NOMO-1 treated with DMSO at 0.1 percent for 48 hours (cell line): ENCODE results near the gene MSX1.

Experiments
- DNase-seq: peaks from one replicate; lab custom pipeline; 2025; ENCODE audit not compliant: unreplicated experiment; lab: John Stamatoyannopoulos, UW

MSX1 gene

GRCh38 chr4:4840351-4840750 is 19.1 kb upstream of the MSX1 start:
- no peak for DNase-seq

DNA sequence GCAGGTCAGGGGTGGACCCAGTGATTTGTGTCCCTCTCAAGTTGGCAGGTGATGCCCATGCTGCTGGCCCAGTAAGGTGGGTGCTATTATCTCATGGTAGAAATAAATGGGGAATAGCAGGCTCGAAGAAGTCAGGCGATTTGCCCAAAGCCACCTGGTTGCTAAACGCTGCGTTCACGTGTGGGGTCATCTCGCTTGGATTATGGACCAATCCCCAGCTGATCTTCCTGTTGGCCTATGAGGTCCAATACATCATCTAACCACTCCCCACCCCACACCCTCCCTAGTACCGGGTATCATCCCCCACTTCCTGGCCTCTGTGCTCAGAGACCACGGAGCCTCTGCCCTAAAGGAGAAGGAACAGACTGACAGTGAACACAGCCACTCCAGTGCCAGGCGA is 18.3 kb upstream of the MSX1 start:
- DNase-seq, result no peak

DNA sequence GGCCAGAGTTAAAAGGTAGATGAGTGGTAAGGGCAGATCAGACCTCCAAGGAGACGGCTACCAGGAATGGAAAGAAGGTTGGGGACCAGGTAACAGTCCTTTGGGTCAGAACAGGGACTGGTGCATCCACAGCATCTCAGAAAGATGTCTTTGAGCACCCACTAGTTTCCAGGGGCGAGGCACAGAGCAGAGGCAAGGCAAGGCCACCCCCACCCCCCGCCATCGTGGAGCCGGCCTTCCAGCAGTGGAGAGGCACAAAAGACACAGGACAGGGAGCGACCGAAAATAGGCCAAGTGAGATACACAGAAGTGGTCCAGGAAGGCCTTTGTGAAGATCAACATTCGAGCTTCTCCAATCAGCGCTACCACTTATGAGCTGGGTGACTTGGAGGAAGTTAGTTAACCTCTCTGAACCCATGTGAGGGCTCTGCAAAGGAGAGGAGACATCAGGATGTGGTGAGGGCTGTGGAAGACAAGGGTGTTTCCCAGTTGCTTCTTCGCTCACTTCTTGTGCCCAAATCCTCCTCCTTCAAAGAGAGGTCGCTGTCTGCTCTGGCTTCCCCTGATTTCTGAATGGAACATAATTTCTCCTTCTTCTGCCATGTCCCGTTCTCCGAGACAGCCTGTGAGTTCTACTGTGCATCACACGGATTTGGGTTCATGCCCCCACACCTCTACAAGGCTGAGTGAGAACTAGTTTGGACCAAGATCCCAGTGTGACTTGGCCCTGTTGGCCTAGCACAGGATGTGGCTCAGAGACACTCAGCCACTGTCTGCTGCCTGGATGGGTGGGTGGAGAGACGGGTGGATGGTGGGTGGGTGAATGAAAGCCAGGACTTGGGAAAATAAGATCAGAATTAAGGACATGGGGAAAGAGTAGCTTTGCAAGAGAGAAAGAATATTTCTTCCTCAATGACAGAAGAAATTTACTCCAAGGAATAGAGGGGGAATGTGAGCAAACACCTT is 16.7 kb upstream of the MSX1 start:
- DNase-seq, result no peak

DNA sequence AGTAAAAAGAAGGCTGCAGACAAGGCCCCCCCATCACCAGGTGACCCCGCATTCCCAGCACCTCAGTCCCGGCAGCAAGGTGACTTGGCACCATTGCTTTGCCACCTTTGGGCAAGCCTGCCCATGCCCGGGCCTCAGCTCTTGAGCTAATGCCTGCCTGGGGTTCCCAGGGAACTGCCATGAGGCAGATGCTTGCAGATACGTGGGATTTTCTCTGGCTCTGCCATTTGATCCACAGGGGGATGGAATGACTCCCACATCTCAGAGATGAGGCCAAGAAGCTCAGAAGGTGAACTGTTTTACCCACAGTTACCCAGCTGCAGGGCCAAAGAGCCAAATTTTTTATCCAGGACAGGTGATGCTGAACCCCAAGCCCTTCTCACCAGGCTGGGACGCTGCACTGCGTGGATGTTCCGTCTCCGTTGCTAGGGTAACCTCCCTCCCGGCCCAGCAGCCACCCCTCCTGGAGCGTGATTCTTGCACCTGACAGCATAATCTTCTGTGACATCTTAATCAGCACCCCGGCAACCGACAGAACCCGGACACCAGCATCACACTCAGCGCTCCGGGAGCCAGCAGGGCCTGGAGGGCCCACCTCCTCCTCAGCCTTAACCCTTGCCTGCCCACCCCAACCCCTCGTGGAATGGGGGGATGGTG is 15.7 kb upstream of the MSX1 start:
- DNase-seq, result no peak

- no peak for DNase-seq
Measured at GRCh38 chr4:4845027-4845426, 14.4 kb upstream of the MSX1 start.

DNA sequence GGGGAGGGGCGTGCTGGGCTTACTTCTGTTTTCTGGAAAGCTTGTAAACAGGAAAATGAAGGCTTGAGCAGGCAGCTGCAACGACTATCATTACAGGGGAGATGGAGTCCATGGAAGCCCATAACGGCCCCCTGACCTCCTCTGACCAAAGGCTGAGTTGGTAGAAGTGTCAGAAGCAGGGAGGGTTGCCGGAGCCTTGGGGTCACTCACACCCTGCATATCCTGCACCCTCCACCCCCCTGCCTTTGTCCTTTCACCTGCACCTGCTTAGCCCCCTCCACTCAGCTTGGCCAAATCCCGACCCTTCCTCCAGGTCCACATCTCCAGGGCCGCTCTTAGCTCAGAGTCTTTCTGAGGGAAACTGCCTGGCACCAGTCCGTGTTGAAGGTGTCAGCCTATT is 12.5 kb upstream of the MSX1 start:
- DNase-seq, result no peak

DNA sequence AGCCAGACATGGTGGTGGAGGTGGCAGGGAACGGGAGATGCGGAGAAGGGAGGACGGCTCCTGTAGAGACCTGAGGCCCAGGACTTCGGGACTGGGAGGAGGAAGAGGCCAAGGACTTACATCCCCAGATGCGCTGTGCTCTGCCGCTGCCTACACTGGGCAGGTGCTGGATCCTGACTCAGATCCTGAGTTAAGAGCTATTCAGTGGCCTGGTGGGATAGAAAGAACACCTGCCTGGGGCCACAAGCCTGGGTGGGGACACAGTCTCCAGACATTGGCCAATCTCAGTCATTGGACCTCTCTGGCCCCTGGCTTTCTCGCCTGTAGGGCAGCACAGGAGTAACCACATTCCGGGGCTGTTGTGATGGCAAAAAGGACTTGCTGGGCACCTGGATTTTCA is 10.9 kb upstream of the MSX1 start:
- no peak for DNase-seq

DNA sequence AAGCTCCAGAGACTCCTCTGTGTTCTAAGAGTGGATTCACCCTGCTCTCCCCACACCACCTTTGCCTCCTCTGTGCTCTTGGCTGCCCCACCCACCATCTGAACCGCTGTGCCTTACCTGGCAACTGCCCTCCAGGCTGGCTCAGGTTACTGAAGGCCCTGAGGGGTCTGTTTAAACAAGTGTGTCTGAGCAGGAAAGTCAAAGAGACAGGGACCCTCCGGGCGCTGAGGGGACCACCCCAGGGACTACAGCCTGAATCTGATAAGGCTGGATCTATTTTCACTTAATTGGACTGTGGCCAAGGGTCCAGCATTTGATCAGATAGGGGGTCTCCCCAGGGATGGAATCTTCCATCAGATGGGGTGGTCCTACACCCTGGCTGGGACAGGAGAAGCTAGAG is 10.4 kb upstream of the MSX1 start:
- no peak for DNase-seq

GRCh38 chr4:4849524-4850193 is 9.8 kb upstream of the MSX1 start:
- DNase-seq, result no peak

- no peak for DNase-seq
Measured at GRCh38 chr4:4851081-4851480, 8.4 kb upstream of the MSX1 start.

- no peak for DNase-seq
Measured at GRCh38 chr4:4851906-4852305, 7.6 kb upstream of the MSX1 start.

DNA sequence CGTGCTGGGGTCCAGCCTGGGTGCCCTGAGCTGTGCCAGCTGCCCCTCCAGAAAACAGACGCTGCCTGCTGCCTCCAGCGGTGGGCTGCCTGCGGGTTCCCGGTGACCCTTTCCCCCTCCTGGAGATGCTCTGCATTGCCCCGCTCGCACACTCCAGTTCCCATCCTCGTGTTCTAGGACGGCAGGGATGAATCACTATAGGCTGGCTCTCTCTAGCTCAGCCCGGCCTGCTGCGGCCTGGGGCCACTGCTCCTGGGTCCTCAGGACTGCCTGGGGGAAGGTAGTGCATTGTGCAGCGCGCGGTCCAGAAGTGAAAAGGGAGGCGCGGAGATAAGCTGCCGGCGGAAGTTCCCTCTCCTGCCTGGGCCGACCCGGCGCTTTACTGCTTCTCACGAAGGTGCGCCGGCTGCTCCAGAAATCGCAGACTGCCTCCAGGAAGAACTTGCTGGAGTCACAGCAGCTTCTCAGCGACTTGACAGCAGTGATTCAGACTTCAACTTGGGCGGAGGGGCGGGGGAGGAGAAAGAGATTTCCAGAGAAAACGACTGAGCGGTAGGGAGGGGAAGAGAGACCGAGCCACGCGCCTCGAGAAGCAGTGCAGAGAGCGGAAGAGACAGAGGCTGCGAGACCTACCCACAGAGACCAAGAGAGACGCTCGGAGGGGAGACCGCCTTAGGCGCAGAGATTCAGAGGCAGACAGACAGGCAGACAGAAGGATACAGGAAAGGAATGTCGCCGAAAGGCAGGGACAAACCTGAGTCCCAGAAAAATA is 6.7 kb upstream of the MSX1 start:
- DNase-seq, result no peak

- no peak for DNase-seq
Measured at GRCh38 chr4:4853371-4853823, 6.1 kb upstream of the MSX1 start.

DNA sequence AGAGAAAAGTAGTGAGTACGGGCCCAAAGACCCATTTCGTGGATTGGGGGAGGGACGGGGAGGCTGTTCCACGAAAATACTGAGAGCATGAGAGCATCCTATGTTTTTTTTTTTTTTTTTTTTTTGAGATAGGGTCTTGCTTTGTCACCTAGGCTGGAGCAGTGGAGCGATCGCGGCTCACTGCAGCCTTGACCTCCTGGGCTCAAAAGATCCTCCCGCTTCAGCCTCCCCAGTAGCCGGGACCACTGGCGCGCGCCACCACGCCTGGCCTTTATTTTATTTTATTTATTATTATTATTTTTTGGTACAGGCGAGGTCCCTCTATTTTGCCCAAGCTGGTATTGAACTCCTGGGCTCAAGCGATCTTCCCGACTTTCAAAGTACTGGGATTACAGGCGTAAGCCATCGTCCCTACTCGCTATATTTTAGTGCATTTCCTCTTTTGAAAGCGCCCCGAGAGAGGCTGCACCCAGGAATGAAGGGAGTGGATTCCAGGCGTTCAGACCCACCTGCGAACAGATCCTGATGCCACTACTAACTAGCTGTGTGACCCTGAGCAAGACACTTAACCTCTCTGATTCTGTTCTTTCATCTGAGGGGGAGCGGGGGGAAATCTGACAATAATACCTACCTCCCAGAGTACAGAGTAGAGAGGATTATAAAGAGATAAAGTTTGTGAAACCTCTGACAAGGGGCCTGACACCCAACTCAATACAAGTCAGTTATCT is 5.4 kb upstream of the MSX1 start:
- no peak for DNase-seq

- DNase-seq, result no peak
Measured at GRCh38 chr4:4854649-4855295, 4.7 kb upstream of the MSX1 start.

GRCh38 chr4:4855301-4856070 is 4.0 kb upstream of the MSX1 start:
- no peak for DNase-seq

DNA sequence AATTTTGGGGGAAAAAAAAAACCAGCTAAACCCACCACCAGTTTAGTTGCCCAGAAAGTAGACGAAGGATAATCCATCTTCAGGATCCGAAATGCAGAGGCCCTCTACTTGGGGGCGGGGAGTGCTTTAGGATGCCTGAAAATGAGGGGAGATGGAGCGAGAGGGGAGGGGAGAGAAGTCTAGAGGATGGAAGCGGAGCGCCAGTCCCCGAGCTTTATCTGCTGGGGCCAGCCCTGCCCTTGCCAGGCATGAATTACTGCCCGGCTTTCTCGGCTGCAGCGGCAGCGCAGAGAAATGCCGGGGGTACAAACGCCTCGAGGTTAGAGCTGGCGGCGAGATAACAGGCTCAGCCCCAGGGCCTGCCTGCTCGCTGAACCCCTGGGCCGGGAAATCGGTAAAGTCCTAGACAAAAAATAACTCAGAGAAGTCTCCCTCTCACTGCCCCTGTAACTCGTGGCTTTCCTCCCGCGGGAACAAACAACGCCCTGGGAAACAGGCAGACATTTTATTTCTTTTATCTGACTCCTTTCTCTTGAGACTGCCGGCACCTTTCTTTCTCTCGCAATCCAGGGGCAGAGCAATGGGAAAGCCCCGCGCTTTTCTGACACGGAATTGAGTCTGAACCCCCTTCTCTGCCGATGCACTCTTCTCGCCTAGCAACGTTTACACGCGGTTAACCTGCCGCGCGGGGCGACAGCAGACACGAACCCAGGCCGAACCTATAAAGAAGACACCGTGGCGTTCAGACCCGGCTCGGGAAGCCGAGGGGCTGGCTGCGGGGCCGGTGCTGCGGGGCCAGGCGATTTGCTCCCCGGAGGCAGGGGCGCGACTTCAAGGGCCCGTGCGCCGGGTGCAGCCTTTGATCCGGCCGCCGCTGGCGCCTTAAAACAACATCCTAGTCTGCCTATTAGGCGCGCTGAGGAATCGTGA is 3.1 kb upstream of the MSX1 start:
- DNase-seq, result no peak
